Thymus (tissue), 11 donors: ENCODE measurements around the gene ADAMTS14. TPM values are rescaled to one million over a fixed set of nuclear protein-coding genes. Genes with fewer than 3 reads are reported as not detected.

Source experiments
- DNase-seq, 9 donors: peaks; one replicate each; pipeline ENCODE4 v3.0.0-alpha.2; 2013; ENCODE audit warnings: low spot score in 9 of 9, low read depth in 6 of 9, missing footprints in 1 of 9
- H3K27ac ChIP-seq, 2 donors: one replicate each; pipeline ENCODE4 v1.5.1; 2013; ENCODE audit warnings: control low read depth in 1 of 2, low read depth in 1 of 2, low read length in 1 of 2, mild to moderate bottlenecking in 1 of 2, moderate library complexity in 1 of 2
- H3K27me3 ChIP-seq, 2 donors: one replicate each; pipeline ENCODE4 v1.5.1; 2013; ENCODE audit warnings: low read length in 1 of 2; ENCODE audit not compliant: control insufficient read depth in 2 of 2, insufficient read depth in 1 of 2
- H3K36me3 ChIP-seq, 2 donors: one replicate each; pipeline ENCODE4 v1.5.1; 2013; ENCODE audit warnings: low read length in 1 of 2, mild to moderate bottlenecking in 1 of 2, moderate library complexity in 1 of 2; ENCODE audit not compliant: control insufficient read depth in 2 of 2, insufficient read depth in 2 of 2
- H3K4me1 ChIP-seq, 2 donors: one replicate each; pipeline ENCODE4 v1.5.1; 2013; ENCODE audit warnings: low read length in 2 of 2; ENCODE audit not compliant: control insufficient read depth in 2 of 2, insufficient read depth in 2 of 2
- H3K4me3 ChIP-seq, 2 donors: one replicate each; pipeline ENCODE4 v1.5.1; 2013; ENCODE audit warnings: low read length in 2 of 2, control low read depth in 1 of 2, mild to moderate bottlenecking in 1 of 2
- H3K9me3 ChIP-seq, 2 donors: one replicate each; pipeline ENCODE4 v1.5.1; 2013; ENCODE audit warnings: low read length in 1 of 2, mild to moderate bottlenecking in 1 of 2; ENCODE audit not compliant: control insufficient read depth in 2 of 2, insufficient read depth in 1 of 2
- WGBS: extraction: QIAGEN DNeasy Blood & Tissue Kit; methylation state at CpG from one replicate; pipeline ENCODE4 v1.1.7; 2013; 5-methylcytosine and 5-hydroxymethylcytosine counted together
- polyA plus RNA-seq: library from polyadenylated mRNA; stranded (reverse); fragments of 200-250 nt; gene quantifications from one replicate; pipeline ENCODE4 v1.2.3, GENCODE V29; 2013
- total RNA-seq: library from RNA; stranded (reverse); fragments of 120-200 nt; gene quantifications from one replicate; pipeline ENCODE4 v1.2.4, GENCODE V29; 2013
- donor health status: healthy.

The ADAMTS14 gene
- total and polyA plus RNA-seq, 2 donors, result 1.2 to 1.8 TPM

- no peaks in the 10 kb centered on the region for H3K9me3 ChIP-seq
- H3K27me3 ChIP-seq, result no peaks in the 10 kb centered on the region
- no peaks in the 10 kb centered on the region for H3K36me3 ChIP-seq
- H3K4me1 ChIP-seq, result peaks cover 0 to 8% of the 10 kb centered on the region in 2 donors
- H3K4me3 ChIP-seq, result no peak overlapping the region
- H3K27ac ChIP-seq, result no peak overlapping the region
- no peak for DNase-seq
- WGBS, result 97% methylated on average over 4 of the region's 4 CpGs
These were observed 12.6 kb downstream of the ADAMTS14 start for GRCh38 chr10:70684839-70685454.

- H3K36me3 ChIP-seq, result no peaks in the 10 kb centered on the region
- no peak for DNase-seq
- WGBS, result 98% methylated on average over 8 of the region's 8 CpGs
These were observed 13.2 kb downstream of the ADAMTS14 start for GRCh38 chr10:70685455-70685911.

DNA sequence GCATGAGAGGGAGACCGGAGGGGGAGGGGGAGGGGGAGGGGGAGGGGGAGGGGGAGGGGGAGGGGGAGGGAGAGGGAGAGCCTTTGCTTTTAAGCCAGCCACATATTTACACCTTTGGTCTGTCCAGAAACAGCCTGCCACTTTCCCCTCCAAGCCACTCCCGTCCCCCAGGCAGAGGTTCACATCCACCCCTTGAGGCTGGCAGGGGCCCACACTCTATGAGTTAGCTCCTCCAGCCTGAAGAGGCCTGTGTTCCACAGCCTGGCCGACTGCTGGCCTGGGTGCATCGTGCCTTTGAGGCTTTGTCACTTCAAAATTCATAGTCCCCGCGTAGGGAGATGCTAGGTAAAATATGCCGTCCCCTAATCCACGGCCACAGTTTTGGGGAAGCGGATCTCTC is 16.5 kb downstream of the ADAMTS14 start:
- no peaks in the 10 kb centered on the region for H3K9me3 ChIP-seq
- H3K4me3 ChIP-seq, result no peak overlapping the region
- no peaks in the 10 kb centered on the region for H3K36me3 ChIP-seq
- no peak for DNase-seq
- no peaks in the 10 kb centered on the region for H3K27me3 ChIP-seq
- 98% methylated on average over 8 of the region's 9 CpGs for WGBS
- no peaks in the 10 kb centered on the region for H3K4me1 ChIP-seq
- no peak overlapping the region for H3K27ac ChIP-seq

More at GRCh38 chr10:70685455-70685911, 13.2 kb downstream of the ADAMTS14 start:
- no peaks in the 10 kb centered on the region for H3K9me3 ChIP-seq
- H3K4me1 ChIP-seq, result peaks cover 0 to 8% of the 10 kb centered on the region in 2 donors
- no peaks in the 10 kb centered on the region for H3K27me3 ChIP-seq
- H3K27ac ChIP-seq, result no peak overlapping the region
- no peak overlapping the region for H3K4me3 ChIP-seq

GRCh38 chr10:70689661-70690060 is 17.4 kb downstream of the ADAMTS14 start:
- Histone ChIP-seq H3K27me3 (no peaks in the 10 kb centered on the region), H3K4me3 (no peak overlapping the region), H3K27ac (no peak overlapping the region), H3K36me3 (no peaks in the 10 kb centered on the region), H3K9me3 (no peaks in the 10 kb centered on the region), H3K4me1 (no peaks in the 10 kb centered on the region)
- no peak for DNase-seq
- 98% methylated on average over 12 of the region's 12 CpGs for WGBS

DNA sequence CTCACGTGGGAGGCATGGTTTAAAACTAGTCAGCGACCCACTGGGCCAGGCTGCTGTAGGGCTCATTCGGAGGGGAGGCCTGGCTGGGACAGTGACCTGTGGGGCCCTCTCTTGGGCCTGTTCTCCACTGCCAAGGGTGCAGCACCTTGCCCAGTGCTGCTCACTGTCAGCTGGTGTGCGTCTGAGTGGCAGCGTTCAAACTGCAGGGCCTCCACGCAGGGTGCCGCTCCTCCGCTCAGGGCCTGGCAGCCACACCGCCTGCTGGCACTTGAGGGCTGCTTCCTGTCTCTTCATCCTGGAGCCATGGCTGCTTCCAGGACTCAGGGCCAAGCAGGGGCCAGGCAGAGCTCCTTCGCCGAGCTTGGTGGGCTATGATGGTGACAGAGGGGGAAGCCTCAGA is 18.3 kb downstream of the ADAMTS14 start:
- DNase-seq, result no peak
- no peak overlapping the region for H3K27ac ChIP-seq
- no peaks in the 10 kb centered on the region for H3K4me1 ChIP-seq
- no peaks in the 10 kb centered on the region for H3K9me3 ChIP-seq
- H3K36me3 ChIP-seq, result no peaks in the 10 kb centered on the region
- WGBS, result 95% methylated on average over 11 of the region's 11 CpGs
- H3K27me3 ChIP-seq, result no peaks in the 10 kb centered on the region
- H3K4me3 ChIP-seq, result no peak overlapping the region

- Histone ChIP-seq H3K36me3 (no peaks in the 10 kb centered on the region), H3K4me3 (no peak overlapping the region), H3K27ac (no peak overlapping the region), H3K27me3 (no peaks in the 10 kb centered on the region), H3K4me1 (peaks cover 0 to 2% of the 10 kb centered on the region in 2 donors), H3K9me3 (no peaks in the 10 kb centered on the region)
- WGBS, result 91% methylated on average over 6 of the region's 6 CpGs
- no peak for DNase-seq
These were observed 19.3 kb downstream of the ADAMTS14 start for GRCh38 chr10:70691611-70692010.

DNA sequence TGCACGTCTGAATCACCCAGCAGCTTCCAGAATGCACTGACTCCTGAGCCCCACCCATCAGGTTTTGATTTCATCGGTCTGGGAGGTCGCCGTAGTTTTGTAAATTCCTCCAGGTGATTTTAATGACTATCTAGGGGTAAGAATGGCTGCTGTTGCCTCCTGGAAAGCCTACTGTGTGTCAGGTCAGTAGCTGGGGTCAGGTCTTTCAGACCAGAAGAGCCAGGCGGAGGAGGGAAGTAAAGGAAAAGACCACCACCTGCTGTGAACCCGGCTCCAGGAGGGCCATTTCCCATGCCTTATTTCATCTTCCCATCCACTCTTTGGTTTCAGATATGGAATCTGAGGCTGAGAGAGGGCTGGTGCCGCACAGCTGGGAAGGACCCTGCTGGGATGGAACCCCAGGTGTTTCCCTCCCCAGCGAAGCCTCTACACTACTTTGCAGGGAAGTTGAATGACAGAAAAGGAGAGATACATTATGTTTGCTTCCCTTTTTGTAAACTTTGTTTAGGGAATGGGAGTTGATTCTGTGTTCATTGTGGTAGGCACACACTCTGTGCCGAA is 19.8 kb downstream of the ADAMTS14 start:
- Histone ChIP-seq H3K4me1 (peaks cover 0 to 5% of the 10 kb centered on the region in 2 donors), H3K9me3 (no peaks in the 10 kb centered on the region), H3K27me3 (no peaks in the 10 kb centered on the region), H3K36me3 (no peaks in the 10 kb centered on the region), H3K4me3 (no peak overlapping the region), H3K27ac (no peak overlapping the region)
- no peak for DNase-seq
- WGBS, result 71% methylated on average over 9 of the region's 9 CpGs

GRCh38 chr10:70693619-70694335 is 21.5 kb downstream of the ADAMTS14 start:
- no peaks in the 10 kb centered on the region for H3K27me3 ChIP-seq
- DNase-seq, result no peak
- no peaks in the 10 kb centered on the region for H3K9me3 ChIP-seq
- H3K27ac ChIP-seq, result no peak overlapping the region
- H3K36me3 ChIP-seq, result no peaks in the 10 kb centered on the region
- H3K4me1 ChIP-seq, result peaks cover 0 to 5% of the 10 kb centered on the region in 2 donors
- WGBS, result 94% methylated on average over 19 of the region's 19 CpGs
- H3K4me3 ChIP-seq, result no peak overlapping the region

DNA sequence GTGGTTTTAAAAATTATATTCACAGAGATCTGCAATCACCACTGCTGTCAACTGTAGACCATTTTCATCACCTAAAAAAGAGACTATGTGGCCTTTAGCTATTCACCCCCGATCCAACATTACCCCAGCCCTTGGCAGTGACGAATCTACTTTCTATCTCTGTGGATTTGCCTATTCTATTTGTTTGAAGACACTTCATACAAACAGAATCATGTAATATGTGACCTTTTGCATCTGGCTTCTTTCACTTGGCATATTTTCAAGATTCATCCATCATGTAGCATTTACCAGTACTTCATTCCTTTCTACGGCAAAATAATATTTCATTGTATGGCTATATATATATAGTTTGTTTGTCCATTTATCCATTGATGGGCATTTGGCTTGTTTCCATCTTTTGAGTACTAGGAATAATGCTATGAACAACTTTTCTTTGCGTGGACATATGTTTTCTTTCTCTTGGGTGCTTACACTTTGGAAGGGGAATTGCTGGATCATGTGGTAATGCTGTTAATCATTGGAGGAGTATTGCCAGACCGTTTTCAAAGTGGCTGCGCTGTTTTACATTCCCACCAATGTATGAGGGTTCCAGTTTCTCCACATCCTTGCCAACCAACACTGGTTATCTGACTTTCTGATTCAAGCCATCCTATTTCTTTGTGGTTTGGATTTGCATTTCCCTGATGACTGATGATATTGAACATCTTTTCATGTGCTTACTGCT is 22.3 kb downstream of the ADAMTS14 start:
- 97% methylated on average over 6 of the region's 6 CpGs for WGBS
- Histone ChIP-seq H3K27ac (no peak overlapping the region), H3K27me3 (no peaks in the 10 kb centered on the region), H3K9me3 (no peaks in the 10 kb centered on the region), H3K36me3 (no peaks in the 10 kb centered on the region), H3K4me3 (no peak overlapping the region), H3K4me1 (peaks cover 0 to 5% of the 10 kb centered on the region in 2 donors)
- no peak for DNase-seq
